ENCODE results near the gene RAB11FIP3. TPM values are rescaled to one million over a fixed set of nuclear protein-coding genes. Genes with fewer than 3 reads are reported as not detected.

The RAB11FIP3 gene
- total and polyA plus RNA-seq, 2 of the 13 experiments (the other 11 are each of a cell fraction or from before 2014, with no cell fraction given) = 34.3 to 57.6 TPM

- TF ChIP-seq TFAP4 (IDR thresholded peaks at IDR 0.05; ENCODE audit: borderline replicate concordance, low read depth) (peak; percentile 42; the same call in 1 of the 2 replicates), ZEB1 (IDR thresholded peaks at IDR 0.05; ENCODE audit: insufficient replicate concordance, low read depth) (peak; percentile 89), ZNF12 (CRISPR knock-in tag; IDR thresholded peaks at IDR 0.05) (no peak), ZMYM2 (CRISPR knock-in tag; IDR thresholded peaks at IDR 0.05) (0 out of 2 replicates have a peak, but pooled peaks have one; percentile 61), LRRFIP1 (CRISPR knock-in tag; conservative IDR thresholded peaks at IDR 0.05) (no peak), ZBTB26 (CRISPR knock-in tag; IDR thresholded peaks at IDR 0.05; ENCODE audit: borderline replicate concordance) (0 out of 2 replicates have a peak, but pooled peaks have one; percentile 22), PRDM15 (CRISPR knock-in tag; IDR thresholded peaks at IDR 0.05) (no peak), ZBTB8A (CRISPR knock-in tag; IDR thresholded peaks at IDR 0.05; ENCODE audit: borderline replicate concordance, low read depth) (no peak), MAF1 (CRISPR knock-in tag; IDR thresholded peaks at IDR 0.05; ENCODE audit: borderline replicate concordance) (0 out of 2 replicates have a peak, but pooled peaks have one; percentile 70), ARNT2 (CRISPR knock-in tag; IDR thresholded peaks at IDR 0.05; ENCODE audit: low read depth) (peak; percentile 60), ATF7-NPFF (CRISPR knock-in tag; IDR thresholded peaks at IDR 0.05; ENCODE audit: low read depth) (no peak), ZBTB14 (CRISPR knock-in tag; IDR thresholded peaks at IDR 0.05) (no peak)
These were observed 49.1 kb downstream of the RAB11FIP3 start (continued) for GRCh38 chr16:474420-475122.
